Chondrocyte (in vitro differentiated cells): ENCODE data around the gene CENPF. TPM values are rescaled to one million over a fixed set of nuclear protein-coding genes. Genes with fewer than 3 reads are reported as not detected.

Experiments used
- DNase-seq: peaks from one replicate; pipeline ENCODE4 v3.0.0; 2021; ENCODE audit warnings: mixed read lengths, low spot score
- H3K27ac Mint-ChIP-seq: one replicate; pipeline ENCODE4 v1.8.0; 2021; ENCODE audit warnings: mild to moderate bottlenecking, moderate library complexity, mixed read lengths; ENCODE audit not compliant: unreplicated experiment
- H3K27me3 Mint-ChIP-seq: 2 replicates; pipeline ENCODE4 v1.8.0; 2021; ENCODE audit warnings: low read depth, mixed read lengths
- H3K36me3 Mint-ChIP-seq: 2 replicates; pipeline ENCODE4 v1.8.0; 2021; ENCODE audit warnings: low read depth, mixed read lengths
- H3K4me1 Mint-ChIP-seq: 2 replicates; pipeline ENCODE4 v1.8.0; 2021; ENCODE audit warnings: low read depth, mild to moderate bottlenecking, mixed read lengths
- H3K4me3 Mint-ChIP-seq: one replicate; pipeline ENCODE4 v1.8.0; 2021; ENCODE audit warnings: mild to moderate bottlenecking, moderate library complexity, mixed read lengths; ENCODE audit not compliant: unreplicated experiment
- H3K9me3 Mint-ChIP-seq: 2 replicates; pipeline ENCODE4 v1.8.0; 2021; ENCODE audit warnings: low read depth, mixed read lengths
- CTCF ChIP-seq: fragments of 200-600 bp; sonication (generic); IDR thresholded peaks from 2 replicates; pipeline ENCODE4 v1.5.0; 2021; ENCODE audit warnings: antibody characterized with exemption, mild to moderate bottlenecking, moderate library complexity
- total RNA-seq: library from RNA; stranded (reverse); gene quantifications from 3 replicates; pipeline ENCODE4 v1.2.1, GENCODE V29; 2021

The CENPF gene
- total RNA-seq, 1 donor from 2014 or later, result 19.8 TPM

- no peak overlapping the region for H3K4me3 Mint-ChIP-seq
- H3K9me3 Mint-ChIP-seq, result peaks cover 4% of the 10 kb centered on the region
- H3K4me1 Mint-ChIP-seq, result no peaks in the 10 kb centered on the region
- DNase-seq, result no peak
- H3K36me3 Mint-ChIP-seq, result peaks cover 1% of the 10 kb centered on the region
- no peak overlapping the region for H3K27ac Mint-ChIP-seq
- no peak for TF ChIP-seq CTCF
- H3K27me3 Mint-ChIP-seq, result no peaks in the 10 kb centered on the region
Observed at GRCh38 chr1:214621236-214621635, 18.2 kb downstream of the CENPF start.

GRCh38 chr1:214623430-214623829, 20.4 kb downstream of the CENPF start:
- H3K36me3 Mint-ChIP-seq, result peaks cover 1% of the 10 kb centered on the region

GRCh38 chr1:214632091-214632490, 29.1 kb downstream of the CENPF start:
- DNase-seq, result no peak
- H3K4me3 Mint-ChIP-seq, result no peak overlapping the region
- H3K27ac Mint-ChIP-seq, result no peak overlapping the region
- TF ChIP-seq CTCF, result no peak
- no peaks in the 10 kb centered on the region for H3K27me3 Mint-ChIP-seq
- no peaks in the 10 kb centered on the region for H3K9me3 Mint-ChIP-seq
- H3K36me3 Mint-ChIP-seq, result no peaks in the 10 kb centered on the region
- no peaks in the 10 kb centered on the region for H3K4me1 Mint-ChIP-seq

More at GRCh38 chr1:214623430-214623829, 20.4 kb downstream of the CENPF start:
- Mint-ChIP-seq H3K27me3 (no peaks in the 10 kb centered on the region), H3K27ac (no peak overlapping the region), H3K4me3 (no peak overlapping the region), H3K4me1 (no peaks in the 10 kb centered on the region), H3K9me3 (peaks cover 5% of the 10 kb centered on the region)
- no peak for DNase-seq
- TF ChIP-seq CTCF, result no peak

GRCh38 chr1:214633686-214634085, 30.7 kb downstream of the CENPF start:
- no peak overlapping the region for H3K27ac Mint-ChIP-seq
- peaks cover 3% of the 10 kb centered on the region for H3K4me1 Mint-ChIP-seq
- no peaks in the 10 kb centered on the region for H3K36me3 Mint-ChIP-seq
- H3K27me3 Mint-ChIP-seq, result no peaks in the 10 kb centered on the region
- no peak for TF ChIP-seq CTCF
- DNase-seq, result no peak
- no peaks in the 10 kb centered on the region for H3K9me3 Mint-ChIP-seq
- H3K4me3 Mint-ChIP-seq, result no peak overlapping the region

GRCh38 chr1:214634267-214634666, 31.3 kb downstream of the CENPF start:
- Mint-ChIP-seq H3K36me3 (no peaks in the 10 kb centered on the region), H3K27me3 (no peaks in the 10 kb centered on the region), H3K9me3 (no peaks in the 10 kb centered on the region), H3K27ac (no peak overlapping the region), H3K4me1 (peaks cover 3% of the 10 kb centered on the region), H3K4me3 (no peak overlapping the region)
- TF ChIP-seq CTCF, result no peak
- DNase-seq, result no peak
